ENCODE data around the gene DISP2.
A peak's percentile ranks its signal among the peaks of the same experiment; 100 is the strongest.

The DISP2 gene

DNA sequence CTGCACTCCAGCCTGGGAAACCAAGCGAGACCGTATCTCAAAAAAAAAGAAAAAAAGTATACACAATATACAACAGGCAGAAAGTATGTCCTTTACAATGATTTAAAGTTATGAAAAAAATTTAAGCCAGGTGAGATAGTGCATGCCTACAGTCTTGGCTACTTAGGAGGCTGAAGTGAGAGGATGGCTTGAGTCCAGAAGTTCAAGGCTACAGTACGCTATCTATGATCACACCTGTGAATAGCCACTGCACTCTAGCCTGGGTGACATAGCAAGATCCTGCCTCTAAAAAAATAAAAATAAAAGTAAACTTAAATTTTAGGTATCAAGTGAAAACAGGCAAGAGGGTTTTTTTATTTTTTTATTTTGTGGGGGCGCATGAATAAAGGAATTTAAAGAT is 21.4 kb downstream of the DISP2 start:
- Histone ChIP-seq H2AFZ (ENCODE audit: low read length, unreplicated experiment) (peak overlapping the region; percentile 24), H3K27ac (ENCODE audit: low read depth, low read length) (peak overlapping the region; percentile 70; the same call in 1 of the 2 replicates)

DNA sequence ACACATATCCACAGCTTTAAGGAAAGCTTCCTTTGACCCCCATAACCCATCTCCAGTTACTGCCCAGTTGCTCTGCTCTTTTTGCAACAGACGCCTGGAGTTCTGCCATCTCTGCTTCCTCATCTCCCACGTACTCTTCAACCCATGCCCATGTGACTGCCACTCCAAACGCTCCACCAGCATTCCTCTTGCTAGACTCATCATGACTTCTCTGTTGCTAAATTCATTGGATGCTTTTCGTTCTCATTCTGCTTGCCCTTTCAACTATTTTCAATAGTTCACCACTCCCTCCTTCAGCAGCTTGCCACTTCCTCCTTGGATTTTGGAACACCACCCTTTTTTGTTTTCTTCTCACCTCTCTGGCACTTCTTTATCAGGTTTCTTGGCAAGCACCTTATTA is 21.8 kb downstream of the DISP2 start:
- H3K36me3 ChIP-seq (ENCODE audit: insufficient read depth, low read length): peaks cover 3% of the 10 kb centered on the region
- H3K4me1 ChIP-seq (ENCODE audit: control insufficient read depth, insufficient read depth, low read length, unreplicated experiment): peaks cover 22% of the 10 kb centered on the region
- no peak overlapping the region for H3K4me3 ChIP-seq (ENCODE audit: low read depth, low read length)
- peak overlapping the region; percentile 70 for H3K27ac ChIP-seq (ENCODE audit: low read depth, low read length)
- H2AFZ ChIP-seq (ENCODE audit: low read length, unreplicated experiment): peak overlapping the region; percentile 24
- no peaks in the 10 kb centered on the region for H3K27me3 ChIP-seq (ENCODE audit: insufficient read depth, low read length)
- H3K79me2 ChIP-seq (ENCODE audit: control insufficient read depth, insufficient read depth, low read length, unreplicated experiment): peaks cover 21% of the 10 kb centered on the region

More for the DNA sequence above, 21.4 kb downstream of the DISP2 start:
- Histone ChIP-seq H3K27me3 (ENCODE audit: insufficient read depth, low read length) (no peaks in the 10 kb centered on the region), H3K4me1 (ENCODE audit: control insufficient read depth, insufficient read depth, low read length, unreplicated experiment) (peaks cover 17% of the 10 kb centered on the region), H3K79me2 (ENCODE audit: control insufficient read depth, insufficient read depth, low read length, unreplicated experiment) (peaks cover 16% of the 10 kb centered on the region), H3K36me3 (ENCODE audit: insufficient read depth, low read length) (no peaks in the 10 kb centered on the region), H3K4me3 (ENCODE audit: low read depth, low read length) (no peak overlapping the region)

- H3K4me1 ChIP-seq (ENCODE audit: control insufficient read depth, insufficient read depth, low read length, unreplicated experiment): peaks cover 28% of the 10 kb centered on the region
- H3K79me2 ChIP-seq (ENCODE audit: control insufficient read depth, insufficient read depth, low read length, unreplicated experiment): peaks cover 29% of the 10 kb centered on the region
- no peak overlapping the region for H3K4me3 ChIP-seq (ENCODE audit: low read depth, low read length)
- H3K27me3 ChIP-seq (ENCODE audit: insufficient read depth, low read length): no peaks in the 10 kb centered on the region
- H2AFZ ChIP-seq (ENCODE audit: low read length, unreplicated experiment): no peak overlapping the region
- H3K27ac ChIP-seq (ENCODE audit: low read depth, low read length): peak overlapping the region; percentile 70; the same call in 1 of the 2 replicates
- H3K36me3 ChIP-seq (ENCODE audit: insufficient read depth, low read length): peaks cover 5% of the 10 kb centered on the region
Observed at GRCh38 chr15:40380636-40381035, 22.6 kb downstream of the DISP2 start.

DNA sequence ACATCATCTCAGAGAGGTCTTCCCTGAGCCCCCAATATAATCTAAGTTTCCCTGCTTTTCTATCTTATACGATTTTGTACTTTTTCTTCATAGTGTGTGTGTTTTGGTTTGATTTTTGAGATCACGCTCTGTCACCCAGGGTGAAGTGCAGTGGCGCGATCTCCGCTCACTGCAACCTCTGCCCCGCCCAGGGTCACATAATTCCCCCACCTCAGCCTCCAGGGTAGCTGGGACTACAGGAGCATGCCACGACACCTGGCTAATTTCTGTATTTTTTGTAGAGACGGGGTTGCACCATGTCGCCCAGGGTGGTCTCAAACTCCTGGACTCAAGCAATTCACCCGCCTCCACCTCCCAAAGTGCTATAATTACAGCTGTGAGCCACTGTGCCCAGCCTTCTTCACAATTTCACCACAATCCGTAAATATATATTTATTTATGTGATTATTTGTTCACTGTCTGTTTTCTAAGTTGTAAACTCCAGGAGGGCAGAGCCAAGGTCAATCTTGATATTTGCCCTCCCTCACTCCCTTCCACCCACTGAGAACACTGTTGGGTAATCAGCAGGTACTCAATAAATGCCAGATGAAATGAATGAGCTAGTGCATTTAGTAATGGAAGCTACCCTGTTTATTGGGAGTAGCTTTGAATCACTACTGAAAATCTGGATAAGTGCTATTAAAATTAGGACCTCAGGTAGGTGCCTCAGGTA is 24.0 kb downstream of the DISP2 start:
- peaks cover 38% of the 10 kb centered on the region for H3K79me2 ChIP-seq (ENCODE audit: control insufficient read depth, insufficient read depth, low read length, unreplicated experiment)
- no peak overlapping the region for H3K27ac ChIP-seq (ENCODE audit: low read depth, low read length)
- peaks cover 28% of the 10 kb centered on the region for H3K4me1 ChIP-seq (ENCODE audit: control insufficient read depth, insufficient read depth, low read length, unreplicated experiment)
- peaks cover 14% of the 10 kb centered on the region for H3K36me3 ChIP-seq (ENCODE audit: insufficient read depth, low read length)
- peak overlapping the region; percentile 100; the same call in 1 of the 2 replicates for H3K4me3 ChIP-seq (ENCODE audit: low read depth, low read length)
- H2AFZ ChIP-seq (ENCODE audit: low read length, unreplicated experiment): peak overlapping the region; percentile 100
- no peaks in the 10 kb centered on the region for H3K27me3 ChIP-seq (ENCODE audit: insufficient read depth, low read length)

DNA sequence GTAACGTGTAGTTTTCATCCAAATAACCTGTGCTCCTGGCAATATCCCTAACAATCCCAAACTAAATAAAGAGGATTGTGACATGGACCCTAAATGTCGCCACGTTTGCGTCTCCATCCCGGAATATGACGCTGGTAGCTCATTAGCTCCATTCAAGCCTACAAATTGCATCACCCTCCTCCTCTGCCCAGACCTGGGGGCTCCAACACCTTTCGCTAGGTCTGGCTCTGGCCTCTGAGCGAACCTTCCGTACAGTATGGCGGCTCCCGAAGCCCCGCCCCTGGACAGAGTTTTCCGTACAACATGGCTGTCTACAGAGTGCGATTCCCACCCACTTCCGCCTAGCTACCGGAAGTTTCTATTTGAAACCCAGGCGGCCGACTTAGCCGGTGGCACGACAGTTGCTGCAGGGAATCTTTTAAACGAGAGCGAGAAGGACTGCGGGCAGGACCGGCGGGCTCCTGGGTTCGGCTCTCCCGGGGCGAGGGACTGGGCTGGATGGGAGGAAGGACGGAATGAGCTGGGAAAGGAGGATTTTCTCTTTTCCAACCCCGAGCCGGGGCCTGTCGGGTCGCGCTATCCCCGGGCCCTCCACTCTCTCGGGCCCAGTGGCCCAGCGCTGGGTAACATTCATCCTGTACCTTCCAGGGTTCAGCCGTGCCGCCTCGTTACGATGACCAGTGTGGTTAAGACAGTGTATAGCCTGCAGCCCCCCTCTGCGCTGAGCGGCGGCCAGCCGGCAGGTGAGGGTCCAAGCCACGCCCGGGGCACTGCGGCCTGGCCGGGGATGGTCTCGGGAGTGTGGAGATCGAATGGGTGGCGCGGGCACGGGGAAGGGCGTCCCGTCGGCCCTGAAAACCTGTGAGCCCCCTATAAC is 24.8 kb downstream of the DISP2 start, which contains the start of gene KNSTRN:
KNSTRN (plus strand) TSS at position 142 of the 877 bp plus-strand sequence; CDS start at position 257, 115 bp downstream.
- Histone ChIP-seq H3K27ac (ENCODE audit: low read depth, low read length) (peak within 1 kb of the TSS; percentile 37), H2AFZ (ENCODE audit: low read length, unreplicated experiment) (peak within 1 kb of the TSS; percentile 100), H3K27me3 (ENCODE audit: insufficient read depth, low read length) (no peaks in the 10 kb centered on the region), H3K4me3 (ENCODE audit: low read depth, low read length) (peak within 1 kb of the TSS; percentile 100), H3K79me2 (ENCODE audit: control insufficient read depth, insufficient read depth, low read length, unreplicated experiment) (peaks cover 40% of the 10 kb centered on the region), H3K36me3 (ENCODE audit: insufficient read depth, low read length) (peaks cover 20% of the 10 kb centered on the region), H3K4me1 (ENCODE audit: control insufficient read depth, insufficient read depth, low read length, unreplicated experiment) (peaks cover 28% of the 10 kb centered on the region)

DNA sequence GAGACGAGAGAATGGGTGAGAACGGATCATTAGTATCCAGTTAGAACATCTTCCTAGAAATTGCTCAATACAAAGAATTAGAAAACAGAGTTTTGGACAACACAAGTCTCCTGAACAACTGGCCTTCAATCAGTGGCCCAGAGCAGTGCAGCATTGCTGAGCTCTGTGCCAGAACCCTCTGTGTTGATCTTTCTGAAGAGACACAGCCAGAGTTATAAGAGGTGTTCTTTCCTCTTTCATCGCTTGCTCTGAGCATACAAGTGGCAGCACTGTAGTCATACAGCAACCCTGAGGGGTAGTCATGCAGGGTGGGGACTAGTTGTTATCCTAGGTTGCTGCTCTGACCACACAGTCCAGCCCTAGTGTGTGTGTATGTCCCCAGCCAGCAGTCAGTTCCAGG is 28.5 kb downstream of the DISP2 start:
- Histone ChIP-seq H3K36me3 (ENCODE audit: insufficient read depth, low read length) (peaks cover 43% of the 10 kb centered on the region), H3K4me3 (ENCODE audit: low read depth, low read length) (no peak overlapping the region), H3K27me3 (ENCODE audit: insufficient read depth, low read length) (no peaks in the 10 kb centered on the region), H3K27ac (ENCODE audit: low read depth, low read length) (no peak overlapping the region), H3K4me1 (ENCODE audit: control insufficient read depth, insufficient read depth, low read length, unreplicated experiment) (peaks cover 29% of the 10 kb centered on the region), H3K79me2 (ENCODE audit: control insufficient read depth, insufficient read depth, low read length, unreplicated experiment) (peaks cover 49% of the 10 kb centered on the region), H2AFZ (ENCODE audit: low read length, unreplicated experiment) (no peak overlapping the region)

- peaks cover 56% of the 10 kb centered on the region for H3K36me3 ChIP-seq (ENCODE audit: insufficient read depth, low read length)
- H3K4me3 ChIP-seq (ENCODE audit: low read depth, low read length): no peak overlapping the region
- peaks cover 35% of the 10 kb centered on the region for H3K79me2 ChIP-seq (ENCODE audit: control insufficient read depth, insufficient read depth, low read length, unreplicated experiment)
- no peak overlapping the region for H2AFZ ChIP-seq (ENCODE audit: low read length, unreplicated experiment)
- H3K27me3 ChIP-seq (ENCODE audit: insufficient read depth, low read length): no peaks in the 10 kb centered on the region
- peaks cover 24% of the 10 kb centered on the region for H3K4me1 ChIP-seq (ENCODE audit: control insufficient read depth, insufficient read depth, low read length, unreplicated experiment)
- peak overlapping the region; percentile 62 for H3K27ac ChIP-seq (ENCODE audit: low read depth, low read length)
Observed at GRCh38 chr15:40388941-40389823, 31.2 kb downstream of the DISP2 start.

GRCh38 chr15:40389824-40390595 is 32.0 kb downstream of the DISP2 start:
- no peak overlapping the region for H3K4me3 ChIP-seq (ENCODE audit: low read depth, low read length)
- peaks cover 16% of the 10 kb centered on the region for H3K4me1 ChIP-seq (ENCODE audit: control insufficient read depth, insufficient read depth, low read length, unreplicated experiment)
- H3K36me3 ChIP-seq (ENCODE audit: insufficient read depth, low read length): peaks cover 52% of the 10 kb centered on the region
- no peaks in the 10 kb centered on the region for H3K27me3 ChIP-seq (ENCODE audit: insufficient read depth, low read length)
- peak overlapping the region; percentile 62 for H3K27ac ChIP-seq (ENCODE audit: low read depth, low read length)
- H3K79me2 ChIP-seq (ENCODE audit: control insufficient read depth, insufficient read depth, low read length, unreplicated experiment): peaks cover 27% of the 10 kb centered on the region
- no peak overlapping the region for H2AFZ ChIP-seq (ENCODE audit: low read length, unreplicated experiment)

DNA sequence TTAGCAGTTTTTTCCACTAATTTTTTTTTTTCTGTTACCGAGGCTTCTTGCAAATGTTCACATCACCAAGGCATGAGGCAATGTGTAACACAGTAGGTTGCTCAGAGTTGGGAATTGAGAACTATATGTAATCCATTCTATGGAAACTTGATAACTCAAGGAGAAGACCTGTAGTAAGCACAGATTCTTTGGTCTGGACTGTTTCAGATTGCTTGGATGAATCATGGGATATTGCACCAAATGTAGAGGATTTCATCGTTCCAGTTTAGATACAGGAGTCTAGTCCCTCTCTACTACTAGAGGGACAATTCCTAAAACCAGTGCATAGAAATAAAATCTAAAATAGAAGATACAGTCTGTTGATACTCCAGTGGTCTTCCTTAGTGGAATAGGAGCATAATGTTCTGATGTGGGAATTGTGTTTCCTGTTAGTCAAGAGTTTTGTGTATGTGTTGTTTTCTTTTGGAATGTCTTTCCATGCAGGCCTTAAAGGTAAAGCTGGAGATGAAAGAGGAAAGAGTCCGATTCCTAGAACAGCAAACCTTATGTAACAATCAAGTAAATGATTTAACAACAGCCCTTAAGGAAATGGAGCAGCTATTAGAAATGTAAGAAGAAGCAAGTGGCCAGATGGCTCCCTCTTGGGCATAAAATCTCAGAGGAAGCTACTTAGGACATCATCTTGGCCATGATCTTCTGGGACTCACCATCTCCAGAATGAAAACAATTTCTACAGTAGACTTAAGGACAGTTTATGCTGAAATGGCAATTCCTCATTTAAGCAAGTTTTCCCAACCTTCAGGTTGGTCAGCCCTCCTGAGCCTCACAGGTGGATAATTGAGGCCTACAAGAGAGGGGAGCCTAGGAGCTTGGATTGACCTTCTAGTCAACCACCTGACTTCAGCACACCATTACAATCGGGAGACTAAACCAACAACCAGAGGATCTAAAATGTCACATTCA is 35.2 kb downstream of the DISP2 start:
- H2AFZ ChIP-seq (ENCODE audit: low read length, unreplicated experiment): no peak overlapping the region
- H3K79me2 ChIP-seq (ENCODE audit: control insufficient read depth, insufficient read depth, low read length, unreplicated experiment): peaks cover 10% of the 10 kb centered on the region
- peaks cover 35% of the 10 kb centered on the region for H3K36me3 ChIP-seq (ENCODE audit: insufficient read depth, low read length)
- H3K27ac ChIP-seq (ENCODE audit: low read depth, low read length): peak overlapping the region; percentile 28; the same call in 1 of the 2 replicates
- no peak overlapping the region for H3K4me3 ChIP-seq (ENCODE audit: low read depth, low read length)
- H3K27me3 ChIP-seq (ENCODE audit: insufficient read depth, low read length): no peaks in the 10 kb centered on the region
- peaks cover 11% of the 10 kb centered on the region for H3K4me1 ChIP-seq (ENCODE audit: control insufficient read depth, insufficient read depth, low read length, unreplicated experiment)

All from ACC112 (cell line).